ENCODE results near the gene HS2ST1. TPM values are rescaled to one million over a fixed set of nuclear protein-coding genes. Genes with fewer than 3 reads are reported as not detected.

HS2ST1 gene
- total RNA-seq, 4 donors from 2014 or later = 6.3 to 11.7 (median 10.3) TPM

DNA sequence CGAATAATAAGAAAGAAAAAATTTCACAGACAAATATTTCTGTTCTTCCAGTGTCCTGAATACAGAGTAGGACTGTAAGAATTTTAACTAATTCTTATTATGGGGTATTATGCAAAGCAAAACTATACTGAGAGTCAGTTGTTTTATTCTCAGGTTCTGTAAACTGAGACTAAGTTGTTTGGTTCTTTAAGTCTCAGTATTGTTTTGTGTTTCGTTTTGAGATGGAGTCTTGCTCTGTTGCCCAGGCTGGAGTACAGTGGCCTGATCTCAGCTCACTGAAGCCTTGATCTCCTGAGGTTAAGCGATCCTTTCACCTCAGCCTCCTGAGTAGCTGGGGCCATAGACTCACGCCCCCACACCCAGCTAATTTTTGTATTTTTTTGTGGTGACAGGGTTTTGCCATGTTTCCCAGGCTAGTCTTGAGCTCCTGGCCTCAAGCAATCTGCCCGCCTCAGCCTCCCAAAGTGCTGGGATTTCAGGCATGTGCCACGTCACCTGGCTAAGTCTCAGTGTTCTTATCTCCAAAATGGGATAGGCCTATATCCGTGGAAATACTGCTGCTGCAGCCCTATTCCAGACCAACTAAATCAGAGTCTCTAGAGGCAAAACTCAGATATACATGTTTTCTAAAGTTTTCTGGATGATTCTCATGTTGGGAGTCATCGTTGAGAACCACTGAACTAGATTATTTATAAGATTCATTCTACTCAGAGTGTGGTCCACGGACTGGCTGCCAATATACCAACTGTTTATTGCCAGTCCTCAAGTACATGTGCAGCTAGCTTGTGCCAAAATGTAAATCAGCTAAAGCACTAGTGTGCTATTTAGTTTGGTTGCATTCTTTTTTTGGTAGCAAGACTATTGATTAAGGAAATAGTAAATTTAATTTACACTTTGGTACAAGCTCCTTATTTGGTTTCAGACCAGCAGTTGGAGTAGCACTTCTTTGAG is 116.6 kb downstream of the HS2ST1 start:
- Histone ChIP-seq H3K27ac (no peak overlapping the region), H3K27me3 (no peaks in the 10 kb centered on the region), H3K4me1 (peaks cover 7% of the 10 kb centered on the region), H3K9me3 (no peaks in the 10 kb centered on the region), H3K36me3 (no peaks in the 10 kb centered on the region), H3K4me3 (no peak overlapping the region)
- DNase-seq (ENCODE audit: low spot score in 2 of 2) = no peak
- WGBS = 90% methylated on average over 9 of the region's 9 CpGs
- TF ChIP-seq POLR2A (IDR thresholded peaks at IDR 0.05) = no peak
- TF ChIP-seq EP300 (IDR thresholded peaks at IDR 0.05) = no peak
- TF ChIP-seq, protein P1, sequence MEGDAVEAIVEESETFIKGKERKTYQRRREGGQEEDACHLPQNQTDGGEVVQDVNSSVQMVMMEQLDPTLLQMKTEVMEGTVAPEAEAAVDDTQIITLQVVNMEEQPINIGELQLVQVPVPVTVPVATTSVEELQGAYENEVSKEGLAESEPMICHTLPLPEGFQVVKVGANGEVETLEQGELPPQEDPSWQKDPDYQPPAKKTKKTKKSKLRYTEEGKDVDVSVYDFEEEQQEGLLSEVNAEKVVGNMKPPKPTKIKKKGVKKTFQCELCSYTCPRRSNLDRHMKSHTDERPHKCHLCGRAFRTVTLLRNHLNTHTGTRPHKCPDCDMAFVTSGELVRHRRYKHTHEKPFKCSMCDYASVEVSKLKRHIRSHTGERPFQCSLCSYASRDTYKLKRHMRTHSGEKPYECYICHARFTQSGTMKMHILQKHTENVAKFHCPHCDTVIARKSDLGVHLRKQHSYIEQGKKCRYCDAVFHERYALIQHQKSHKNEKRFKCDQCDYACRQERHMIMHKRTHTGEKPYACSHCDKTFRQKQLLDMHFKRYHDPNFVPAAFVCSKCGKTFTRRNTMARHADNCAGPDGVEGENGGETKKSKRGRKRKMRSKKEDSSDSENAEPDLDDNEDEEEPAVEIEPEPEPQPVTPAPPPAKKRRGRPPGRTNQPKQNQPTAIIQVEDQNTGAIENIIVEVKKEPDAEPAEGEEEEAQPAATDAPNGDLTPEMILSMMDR (IDR thresholded peaks at IDR 0.05) = no peak
- no peak for TF ChIP-seq POLR2AphosphoS5 (IDR thresholded peaks at IDR 0.05)

DNA sequence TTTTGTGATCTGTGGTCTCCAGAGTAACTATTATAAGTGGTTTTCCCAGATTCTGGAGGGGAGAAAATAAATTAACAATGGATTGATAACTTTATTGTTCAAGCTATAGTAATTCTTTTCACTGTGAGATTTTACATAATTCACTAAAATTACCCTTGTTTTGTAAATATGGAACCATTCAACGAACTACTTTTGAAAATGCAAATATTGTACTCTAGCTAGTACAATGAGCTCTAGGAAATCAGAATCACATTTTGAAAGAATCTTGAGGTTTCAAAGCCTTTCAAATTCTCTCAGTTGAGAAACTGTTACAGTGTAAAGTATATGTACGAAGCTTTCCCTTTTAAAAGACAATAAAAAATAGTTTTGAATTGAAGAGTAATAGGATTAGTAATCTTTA is 119.9 kb downstream of the HS2ST1 start:
- Histone ChIP-seq H3K9me3 (no peaks in the 10 kb centered on the region), H3K4me3 (no peak overlapping the region), H3K27me3 (no peaks in the 10 kb centered on the region), H3K27ac (no peak overlapping the region), H3K4me1 (no peaks in the 10 kb centered on the region), H3K36me3 (no peaks in the 10 kb centered on the region)
- WGBS = 87% methylated on average over 2 of the region's 2 CpGs
- TF ChIP-seq POLR2AphosphoS5 (IDR thresholded peaks at IDR 0.05) (no peak), EP300 (IDR thresholded peaks at IDR 0.05) (no peak), POLR2A (IDR thresholded peaks at IDR 0.05) (no peak)
- TF ChIP-seq, protein P1 (IDR thresholded peaks at IDR 0.05) = no peak
- DNase-seq (ENCODE audit: low spot score in 2 of 2) = no peak

DNA sequence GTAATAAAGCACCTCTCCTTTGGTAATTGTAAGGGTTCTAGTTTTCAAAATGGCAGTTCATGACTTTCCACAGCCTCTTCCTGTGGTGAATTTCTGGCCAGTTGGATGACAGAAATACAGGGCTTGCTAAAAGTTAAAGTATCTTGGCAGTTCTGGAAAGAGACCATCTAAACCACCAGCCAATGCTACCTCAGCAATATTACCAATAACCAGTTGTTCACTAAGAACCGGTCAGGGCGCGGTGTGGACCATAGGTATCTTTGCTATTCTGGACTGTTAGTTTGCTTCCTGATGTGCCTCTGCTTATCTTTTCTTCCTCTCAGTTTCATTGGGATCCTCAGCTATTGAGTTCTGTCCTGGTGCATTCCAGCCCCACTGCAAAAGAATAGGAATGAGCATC is 124.7 kb downstream of the HS2ST1 start:
- H3K36me3 ChIP-seq = no peaks in the 10 kb centered on the region
- no peak for DNase-seq (ENCODE audit: low spot score in 2 of 2)
- 93% methylated on average over 3 of the region's 3 CpGs for WGBS
- H3K27me3 ChIP-seq = no peaks in the 10 kb centered on the region
- no peak overlapping the region for H3K27ac ChIP-seq
- H3K4me3 ChIP-seq = no peak overlapping the region
- no peaks in the 10 kb centered on the region for H3K4me1 ChIP-seq
- TF ChIP-seq POLR2A (IDR thresholded peaks at IDR 0.05) = no peak
- TF ChIP-seq, protein P1 (IDR thresholded peaks at IDR 0.05) = no peak
- no peak for TF ChIP-seq POLR2AphosphoS5 (IDR thresholded peaks at IDR 0.05)
- no peak for TF ChIP-seq EP300 (IDR thresholded peaks at IDR 0.05)
- no peaks in the 10 kb centered on the region for H3K9me3 ChIP-seq

DNA sequence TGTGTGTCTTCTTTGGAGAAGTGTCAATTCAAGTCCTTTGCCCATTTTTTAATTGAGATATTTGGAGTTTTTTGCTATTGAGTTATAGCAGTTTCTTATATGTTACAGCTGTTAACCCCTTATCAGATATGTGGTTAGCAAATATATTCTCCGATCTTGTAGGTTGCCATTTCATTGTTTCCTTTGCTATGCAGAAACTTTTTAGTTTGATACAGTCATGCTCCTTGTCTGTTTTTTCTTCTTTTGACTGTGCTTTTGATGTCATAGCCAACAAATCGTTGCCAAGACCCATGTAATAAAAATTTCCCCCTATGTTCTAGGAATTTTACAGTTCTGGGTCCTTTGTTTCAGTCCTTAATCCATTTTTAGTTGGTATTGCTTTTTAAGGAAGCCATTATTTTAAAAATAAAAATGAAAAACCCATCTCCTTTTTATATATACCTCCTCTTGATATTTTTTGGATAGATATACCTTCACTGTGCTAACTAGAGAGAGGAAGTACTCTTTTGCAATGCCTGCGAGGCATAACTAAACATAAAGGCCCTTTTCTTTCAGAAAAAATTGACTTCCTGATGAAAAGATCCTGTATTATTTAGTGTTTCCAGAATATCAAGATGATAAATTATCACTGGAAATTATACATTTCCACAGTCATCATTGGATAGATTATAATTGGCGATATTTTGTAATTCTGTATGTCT is 127.8 kb downstream of the HS2ST1 start:
- 60% methylated on average over 4 of the region's 4 CpGs for WGBS
- TF ChIP-seq, protein P1 (IDR thresholded peaks at IDR 0.05) = no peak
- TF ChIP-seq POLR2AphosphoS5 (IDR thresholded peaks at IDR 0.05) (no peak), POLR2A (IDR thresholded peaks at IDR 0.05) (no peak), EP300 (IDR thresholded peaks at IDR 0.05) (no peak)
- no peaks in the 10 kb centered on the region for H3K27me3 ChIP-seq
- H3K36me3 ChIP-seq = no peaks in the 10 kb centered on the region
- no peaks in the 10 kb centered on the region for H3K9me3 ChIP-seq
- no peak overlapping the region for H3K4me3 ChIP-seq
- no peak for DNase-seq (ENCODE audit: low spot score in 2 of 2)
- H3K4me1 ChIP-seq = no peaks in the 10 kb centered on the region
- no peak overlapping the region for H3K27ac ChIP-seq

DNA sequence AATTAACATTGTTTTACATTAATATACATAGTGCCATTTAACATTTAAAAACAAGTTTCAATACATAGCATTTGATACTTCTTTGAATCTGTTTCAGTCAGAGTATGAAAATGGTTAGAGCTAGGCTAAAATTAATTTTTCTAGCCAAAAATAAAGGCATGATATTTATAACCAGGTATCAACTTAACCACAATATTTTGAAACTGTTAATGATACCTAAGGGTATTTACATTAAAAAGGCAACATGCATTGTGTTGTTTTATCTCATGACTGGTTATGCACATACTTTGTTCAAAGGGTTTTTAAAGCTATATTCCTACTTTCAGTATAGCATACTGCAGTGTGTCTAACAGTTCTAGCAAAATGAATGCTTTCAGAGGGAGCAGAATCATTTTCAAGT is 130.0 kb downstream of the HS2ST1 start:
- H3K27ac ChIP-seq = no peak overlapping the region
- H3K4me3 ChIP-seq = no peak overlapping the region
- no peak for DNase-seq (ENCODE audit: low spot score in 2 of 2)
- TF ChIP-seq, protein P1 (IDR thresholded peaks at IDR 0.05) = no peak
- no peak for TF ChIP-seq POLR2A (IDR thresholded peaks at IDR 0.05)
- TF ChIP-seq POLR2AphosphoS5 (IDR thresholded peaks at IDR 0.05) = no peak
- no peak for TF ChIP-seq EP300 (IDR thresholded peaks at IDR 0.05)
- no peaks in the 10 kb centered on the region for H3K4me1 ChIP-seq
- no peaks in the 10 kb centered on the region for H3K27me3 ChIP-seq
- H3K36me3 ChIP-seq = no peaks in the 10 kb centered on the region
- peaks cover 6% of the 10 kb centered on the region for H3K9me3 ChIP-seq
